ENCODE measurements around the gene CCDC60.
"Not testable (repeated sequence)": the region's sequence is repeated elsewhere in the genome, so short reads cannot be mapped to it uniquely, and the experiment has no call there.

The CCDC60 gene

DNA sequence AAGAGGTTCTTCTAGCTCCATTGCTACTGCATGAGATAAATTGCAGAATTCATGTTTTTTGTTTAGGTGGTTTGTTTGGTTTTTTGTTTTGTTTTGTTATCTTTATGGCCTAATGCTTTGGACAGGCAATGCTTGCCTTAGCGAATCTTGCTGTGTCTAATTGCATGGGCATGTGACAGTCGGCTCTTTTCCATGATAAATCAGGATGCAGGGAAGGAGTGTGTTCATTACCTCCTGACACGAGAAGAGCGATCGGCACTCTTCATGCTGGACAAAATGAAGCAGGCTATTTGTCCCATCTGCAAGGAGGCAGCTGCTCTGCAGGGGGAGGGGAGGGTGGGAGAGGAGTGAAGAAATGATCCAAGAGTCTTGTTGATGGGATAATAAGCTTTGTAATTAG is 6.5 kb downstream of the CCDC60 start:
- Histone ChIP-seq H3K4me3 (ENCODE audit: low read depth, low read length) (no peak overlapping the region), H3K36me3 (ENCODE audit: control insufficient read depth, insufficient read depth, low read length) (no peaks in the 10 kb centered on the region), H3K4me1 (ENCODE audit: control insufficient read depth, insufficient read depth, low read length) (no peaks in the 10 kb centered on the region), H3K27me3 (ENCODE audit: control insufficient read depth, insufficient read depth, low read length) (peaks cover 69% of the 10 kb centered on the region), H3K9me3 (ENCODE audit: control insufficient read depth, insufficient read depth, low read length) (no peaks in the 10 kb centered on the region), H3K9ac (ENCODE audit: low read depth, low read length) (no peak overlapping the region)

DNA sequence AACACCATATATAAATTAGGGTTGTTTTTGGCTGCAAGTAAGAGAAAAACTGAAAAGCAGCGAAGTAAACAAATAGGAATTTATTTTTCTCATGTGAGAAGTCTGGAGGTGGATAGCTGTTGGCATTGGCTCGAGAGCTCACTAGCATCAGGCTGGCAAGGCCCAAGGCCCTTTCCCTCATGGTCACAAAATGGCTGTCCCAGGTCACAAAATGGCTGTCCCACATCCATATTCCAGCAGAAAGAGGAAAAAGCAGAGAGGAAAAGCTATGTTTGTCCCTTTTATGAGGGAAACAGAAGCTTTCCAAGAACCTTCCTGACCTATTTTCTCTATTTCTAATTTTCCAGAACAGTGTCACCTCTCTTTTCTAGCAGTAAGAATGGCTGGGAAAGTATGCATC is 7.5 kb downstream of the CCDC60 start:
- H3K4me1 ChIP-seq (ENCODE audit: control insufficient read depth, insufficient read depth, low read length), result no peaks in the 10 kb centered on the region
- H3K9me3 ChIP-seq (ENCODE audit: control insufficient read depth, insufficient read depth, low read length), result no peaks in the 10 kb centered on the region
- H3K36me3 ChIP-seq (ENCODE audit: control insufficient read depth, insufficient read depth, low read length), result no peaks in the 10 kb centered on the region

DNA sequence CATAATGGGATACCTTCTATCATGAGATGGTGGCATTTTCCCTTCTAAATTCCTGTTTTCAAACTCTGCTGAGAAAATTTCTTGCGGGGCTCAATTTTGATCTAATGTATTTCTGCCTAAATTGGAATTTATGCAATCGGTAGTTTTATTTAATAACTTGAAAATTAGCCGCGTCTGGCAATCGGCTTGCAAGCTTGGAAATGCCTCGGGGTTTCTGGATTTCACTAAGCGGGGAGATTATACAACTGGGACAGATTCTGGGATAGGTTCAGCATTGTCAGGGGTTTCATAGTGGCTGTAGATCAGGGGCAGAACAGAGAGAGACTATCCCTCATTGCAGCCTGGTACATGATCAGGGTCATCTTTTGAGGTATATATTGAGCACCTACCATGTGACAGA is 8.6 kb downstream of the CCDC60 start:
- Histone ChIP-seq H3K9ac (ENCODE audit: low read depth, low read length) (no peak overlapping the region), H3K9me3 (ENCODE audit: control insufficient read depth, insufficient read depth, low read length) (no peaks in the 10 kb centered on the region), H3K4me3 (ENCODE audit: low read depth, low read length) (no peak overlapping the region), H3K27me3 (ENCODE audit: control insufficient read depth, insufficient read depth, low read length) (peaks cover 48% of the 10 kb centered on the region), H3K36me3 (ENCODE audit: control insufficient read depth, insufficient read depth, low read length) (no peaks in the 10 kb centered on the region), H3K4me1 (ENCODE audit: control insufficient read depth, insufficient read depth, low read length) (no peaks in the 10 kb centered on the region)

More for the DNA sequence above, 7.5 kb downstream of the CCDC60 start:
- Histone ChIP-seq H3K9ac (ENCODE audit: low read depth, low read length) (no peak overlapping the region), H3K27me3 (ENCODE audit: control insufficient read depth, insufficient read depth, low read length) (peaks cover 59% of the 10 kb centered on the region), H3K4me3 (ENCODE audit: low read depth, low read length) (no peak overlapping the region)

DNA sequence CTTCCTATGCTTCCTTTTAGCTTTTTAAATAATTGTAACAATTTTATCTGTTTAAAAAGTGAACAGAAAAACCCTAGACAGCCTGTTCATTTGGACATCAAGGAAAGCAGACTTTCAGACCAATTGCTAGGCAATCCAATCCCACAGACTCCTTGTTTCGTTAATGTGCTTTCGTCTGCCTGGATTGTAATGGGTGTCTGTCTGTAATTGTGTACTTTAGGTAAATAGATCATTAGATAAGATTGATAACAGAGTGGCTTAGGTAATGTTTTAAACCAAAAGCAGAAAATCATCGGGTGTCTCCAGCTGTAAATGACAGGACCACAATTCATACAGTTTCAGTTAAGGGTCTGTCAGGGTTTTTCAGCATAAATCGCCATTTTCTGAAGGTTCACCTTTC is 19.6 kb downstream of the CCDC60 start:
- Histone ChIP-seq H3K9ac (ENCODE audit: low read depth, low read length) (no peak overlapping the region), H3K4me3 (ENCODE audit: low read depth, low read length) (no peak overlapping the region), H3K36me3 (ENCODE audit: control insufficient read depth, insufficient read depth, low read length) (no peaks in the 10 kb centered on the region), H3K4me1 (ENCODE audit: control insufficient read depth, insufficient read depth, low read length) (no peaks in the 10 kb centered on the region), H3K27me3 (ENCODE audit: control insufficient read depth, insufficient read depth, low read length) (peaks cover 4% of the 10 kb centered on the region), H3K9me3 (ENCODE audit: control insufficient read depth, insufficient read depth, low read length) (peaks cover 2% of the 10 kb centered on the region)

DNA sequence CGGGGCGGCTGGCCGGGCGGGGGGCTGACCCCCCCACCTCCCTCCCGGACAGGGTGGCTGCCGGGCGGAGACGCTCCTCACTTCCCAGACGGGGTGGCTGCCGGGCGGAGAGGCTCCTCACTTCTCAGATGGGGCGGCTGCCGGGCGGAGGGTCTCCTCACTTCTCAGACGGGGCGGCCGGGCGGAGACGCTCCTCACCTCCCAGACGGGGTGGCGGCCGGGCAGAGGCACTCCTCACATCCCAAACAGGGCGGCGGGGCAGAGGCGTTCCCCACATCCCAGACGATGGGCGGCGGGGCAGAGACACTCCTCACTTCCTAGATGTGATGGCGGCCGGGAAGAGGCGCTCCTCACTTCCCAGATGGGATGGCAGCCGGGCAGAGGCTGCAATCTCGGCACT is 25.8 kb downstream of the CCDC60 start:
- H3K4me3 ChIP-seq (ENCODE audit: low read depth, low read length); H3K4me1 ChIP-seq (ENCODE audit: control insufficient read depth, insufficient read depth, low read length); H3K9me3 ChIP-seq (ENCODE audit: control insufficient read depth, insufficient read depth, low read length); H3K27me3 ChIP-seq (ENCODE audit: control insufficient read depth, insufficient read depth, low read length); H3K9ac ChIP-seq (ENCODE audit: low read depth, low read length); H3K36me3 ChIP-seq (ENCODE audit: control insufficient read depth, insufficient read depth, low read length): not testable (repeated sequence)

DNA sequence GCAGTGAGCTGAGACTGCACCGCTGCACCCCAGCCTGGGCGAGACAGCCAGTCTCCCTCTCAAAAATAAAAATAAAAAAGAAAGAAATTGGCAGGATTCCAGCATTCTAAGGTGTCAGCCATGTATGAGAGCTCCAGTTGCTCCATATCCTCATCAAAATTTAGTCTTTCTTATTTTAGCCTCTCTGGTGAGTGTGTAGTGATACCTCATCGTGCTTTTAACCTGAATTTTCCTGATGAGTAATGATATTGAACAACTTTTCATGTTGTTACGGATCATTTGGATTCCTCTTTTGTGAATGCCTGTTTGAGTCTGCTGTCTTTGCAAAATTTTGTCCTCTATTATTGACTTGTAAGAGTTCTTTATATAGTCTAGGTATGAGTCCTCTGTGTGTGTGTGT is 28.5 kb downstream of the CCDC60 start:
- H3K4me3 ChIP-seq (ENCODE audit: low read depth, low read length), result no peak overlapping the region
- peaks cover 3% of the 10 kb centered on the region for H3K9me3 ChIP-seq (ENCODE audit: control insufficient read depth, insufficient read depth, low read length)
- H3K4me1 ChIP-seq (ENCODE audit: control insufficient read depth, insufficient read depth, low read length), result peaks cover 4% of the 10 kb centered on the region
- no peaks in the 10 kb centered on the region for H3K27me3 ChIP-seq (ENCODE audit: control insufficient read depth, insufficient read depth, low read length)
- H3K9ac ChIP-seq (ENCODE audit: low read depth, low read length), result no peak overlapping the region
- H3K36me3 ChIP-seq (ENCODE audit: control insufficient read depth, insufficient read depth, low read length), result no peaks in the 10 kb centered on the region

DNA sequence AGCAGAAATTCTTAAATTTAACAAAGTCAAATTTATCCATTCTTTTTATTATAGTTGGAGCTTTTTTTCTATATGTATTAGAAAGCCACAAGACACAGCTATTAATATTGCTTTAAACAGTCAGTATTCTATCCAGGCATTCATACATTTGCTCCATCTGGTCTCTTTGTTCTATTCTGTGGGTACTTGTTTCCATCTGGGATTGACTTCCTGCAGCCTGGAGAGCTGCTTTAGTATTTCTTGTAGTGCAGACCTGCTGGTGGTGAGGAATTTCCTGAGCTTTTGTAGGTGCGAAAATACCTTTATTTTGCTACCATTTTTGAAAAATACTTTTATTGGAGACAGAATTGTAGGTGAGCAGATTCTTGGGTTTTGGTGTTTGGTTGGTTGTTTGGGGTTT is 29.0 kb downstream of the CCDC60 start:
- Histone ChIP-seq H3K4me3 (ENCODE audit: low read depth, low read length) (no peak overlapping the region), H3K27me3 (ENCODE audit: control insufficient read depth, insufficient read depth, low read length) (no peaks in the 10 kb centered on the region), H3K9me3 (ENCODE audit: control insufficient read depth, insufficient read depth, low read length) (peaks cover 3% of the 10 kb centered on the region), H3K36me3 (ENCODE audit: control insufficient read depth, insufficient read depth, low read length) (no peaks in the 10 kb centered on the region), H3K9ac (ENCODE audit: low read depth, low read length) (no peak overlapping the region), H3K4me1 (ENCODE audit: control insufficient read depth, insufficient read depth, low read length) (peaks cover 4% of the 10 kb centered on the region)

DNA sequence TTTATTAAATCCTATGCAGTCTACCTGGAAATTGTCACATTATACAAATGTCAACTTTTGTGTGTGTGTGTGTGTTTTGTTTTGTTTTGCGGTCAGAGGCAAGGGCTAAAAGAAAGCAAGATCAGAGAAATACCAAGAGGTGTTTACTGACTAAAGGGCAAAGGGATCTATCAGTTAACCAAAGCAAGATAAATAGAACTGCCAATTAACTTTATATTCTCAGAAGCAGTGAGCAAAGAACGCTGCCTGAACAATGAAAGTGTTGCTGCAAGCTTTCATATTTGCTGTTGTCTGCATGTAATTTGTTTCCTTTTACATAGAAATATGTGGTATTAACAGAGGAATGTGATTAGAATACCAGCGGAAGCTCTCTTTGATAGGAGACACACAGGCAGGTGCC is 30.9 kb downstream of the CCDC60 start:
- Histone ChIP-seq H3K4me1 (ENCODE audit: control insufficient read depth, insufficient read depth, low read length) (peaks cover 4% of the 10 kb centered on the region), H3K27me3 (ENCODE audit: control insufficient read depth, insufficient read depth, low read length) (no peaks in the 10 kb centered on the region), H3K4me3 (ENCODE audit: low read depth, low read length) (no peak overlapping the region)

DNA sequence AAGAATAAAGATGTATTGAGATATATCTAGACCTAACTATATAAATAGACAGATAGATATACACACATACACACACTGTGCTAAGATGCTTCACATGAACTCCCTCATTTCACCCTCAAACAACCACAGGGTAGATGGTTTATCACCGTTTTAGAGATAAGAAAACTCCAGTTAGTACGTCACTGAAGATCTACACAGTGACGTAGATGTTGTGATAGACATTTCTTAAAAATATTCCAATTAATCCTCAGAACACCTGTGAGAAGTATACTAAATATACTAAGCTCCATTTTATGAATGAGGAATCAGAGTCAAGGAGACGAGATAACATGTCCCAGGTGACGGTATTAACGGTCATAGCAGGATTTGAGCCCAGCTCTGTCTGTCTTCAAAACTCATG is 31.5 kb downstream of the CCDC60 start:
- Histone ChIP-seq H3K27me3 (ENCODE audit: control insufficient read depth, insufficient read depth, low read length) (no peaks in the 10 kb centered on the region), H3K9ac (ENCODE audit: low read depth, low read length) (no peak overlapping the region), H3K9me3 (ENCODE audit: control insufficient read depth, insufficient read depth, low read length) (peaks cover 3% of the 10 kb centered on the region), H3K36me3 (ENCODE audit: control insufficient read depth, insufficient read depth, low read length) (no peaks in the 10 kb centered on the region), H3K4me1 (ENCODE audit: control insufficient read depth, insufficient read depth, low read length) (peaks cover 4% of the 10 kb centered on the region), H3K4me3 (ENCODE audit: low read depth, low read length) (no peak overlapping the region)

More for the DNA sequence above, 30.9 kb downstream of the CCDC60 start:
- no peak overlapping the region for H3K9ac ChIP-seq (ENCODE audit: low read depth, low read length)
- no peaks in the 10 kb centered on the region for H3K36me3 ChIP-seq (ENCODE audit: control insufficient read depth, insufficient read depth, low read length)
- peaks cover 3% of the 10 kb centered on the region for H3K9me3 ChIP-seq (ENCODE audit: control insufficient read depth, insufficient read depth, low read length)

DNA sequence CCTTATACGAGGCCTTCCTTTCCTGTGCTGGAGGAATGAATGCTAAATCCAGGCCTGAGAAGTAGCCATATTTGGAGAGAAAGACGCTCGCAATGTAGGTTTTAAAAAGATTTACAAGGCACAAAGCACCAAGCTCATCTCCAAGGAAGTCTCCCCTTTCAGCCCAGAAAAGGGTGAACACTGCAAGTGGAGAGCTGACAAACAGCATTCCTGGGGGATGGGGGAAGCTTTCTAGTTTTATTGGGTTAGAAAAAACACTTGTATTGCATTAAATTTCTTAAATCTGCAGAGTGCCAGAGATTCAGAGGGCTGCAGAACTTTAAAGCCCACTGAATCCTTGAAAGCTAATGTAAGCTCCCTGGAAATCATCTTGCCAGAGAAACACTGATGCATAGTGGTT is 34.6 kb downstream of the CCDC60 start:
- Histone ChIP-seq H3K4me1 (ENCODE audit: control insufficient read depth, insufficient read depth, low read length) (no peaks in the 10 kb centered on the region), H3K27me3 (ENCODE audit: control insufficient read depth, insufficient read depth, low read length) (no peaks in the 10 kb centered on the region), H3K4me3 (ENCODE audit: low read depth, low read length) (no peak overlapping the region), H3K9me3 (ENCODE audit: control insufficient read depth, insufficient read depth, low read length) (no peaks in the 10 kb centered on the region), H3K36me3 (ENCODE audit: control insufficient read depth, insufficient read depth, low read length) (no peaks in the 10 kb centered on the region), H3K9ac (ENCODE audit: low read depth, low read length) (no peak overlapping the region)

DNA sequence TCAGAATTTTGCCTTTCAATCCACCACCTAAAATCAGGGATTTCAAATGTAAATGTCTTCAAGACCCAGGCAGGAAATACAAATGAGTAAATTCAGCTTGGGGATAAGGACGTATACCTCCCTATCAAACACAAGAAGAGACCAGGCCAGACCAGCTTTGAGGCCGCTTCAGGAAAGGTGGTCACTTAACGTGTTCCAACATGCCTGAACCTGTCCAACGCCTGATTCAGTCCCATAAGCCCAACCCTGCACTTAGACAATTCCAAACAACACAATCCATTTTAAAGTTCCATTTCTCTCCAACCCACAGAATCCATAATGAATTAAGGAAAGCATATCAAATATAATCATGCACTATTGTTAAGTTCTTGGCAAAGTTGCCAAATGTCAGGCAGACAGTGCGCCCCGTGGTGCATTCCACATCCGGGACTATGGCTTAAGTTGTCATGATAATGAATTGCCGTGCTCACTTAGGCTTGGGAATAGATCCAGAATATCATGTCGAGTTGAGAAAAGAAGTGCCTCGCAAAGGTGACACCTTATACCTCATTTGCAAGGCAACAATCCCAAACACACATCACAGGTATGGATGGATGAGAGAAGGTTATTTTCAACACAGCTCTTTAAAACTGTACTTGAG is 35.5 kb downstream of the CCDC60 start:
- H3K36me3 ChIP-seq (ENCODE audit: control insufficient read depth, insufficient read depth, low read length), result no peaks in the 10 kb centered on the region
- H3K9me3 ChIP-seq (ENCODE audit: control insufficient read depth, insufficient read depth, low read length), result no peaks in the 10 kb centered on the region
- H3K4me3 ChIP-seq (ENCODE audit: low read depth, low read length), result no peak overlapping the region
- no peaks in the 10 kb centered on the region for H3K27me3 ChIP-seq (ENCODE audit: control insufficient read depth, insufficient read depth, low read length)
- no peak overlapping the region for H3K9ac ChIP-seq (ENCODE audit: low read depth, low read length)
- H3K4me1 ChIP-seq (ENCODE audit: control insufficient read depth, insufficient read depth, low read length), result no peaks in the 10 kb centered on the region

DNA sequence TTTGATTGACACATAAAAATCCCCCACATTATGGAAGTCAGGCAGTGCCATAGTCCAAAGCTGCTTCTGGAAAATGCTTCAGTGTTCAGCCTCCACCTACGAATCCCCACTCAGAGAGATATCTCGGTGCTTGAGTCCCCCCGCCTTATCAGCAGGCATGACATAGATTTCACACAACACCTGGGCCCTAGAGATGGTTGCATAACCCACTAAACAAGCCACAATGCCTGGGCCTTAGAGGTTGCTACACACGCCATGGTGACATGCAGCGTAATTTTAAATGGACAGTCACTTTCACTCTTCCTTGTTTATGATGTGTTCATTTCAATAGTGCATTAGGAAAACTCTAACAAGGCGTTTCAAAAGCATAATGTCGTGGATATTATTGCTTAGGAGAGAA is 38.0 kb downstream of the CCDC60 start:
- H3K36me3 ChIP-seq (ENCODE audit: control insufficient read depth, insufficient read depth, low read length), result no peaks in the 10 kb centered on the region
- H3K9me3 ChIP-seq (ENCODE audit: control insufficient read depth, insufficient read depth, low read length), result no peaks in the 10 kb centered on the region
- H3K27me3 ChIP-seq (ENCODE audit: control insufficient read depth, insufficient read depth, low read length), result no peaks in the 10 kb centered on the region
- no peak overlapping the region for H3K4me3 ChIP-seq (ENCODE audit: low read depth, low read length)
- H3K9ac ChIP-seq (ENCODE audit: low read depth, low read length), result no peak overlapping the region
- no peaks in the 10 kb centered on the region for H3K4me1 ChIP-seq (ENCODE audit: control insufficient read depth, insufficient read depth, low read length)

Data from iPS-15b (cell line).